NOMO-1 treated with DMSO at 0.1 percent for 48 hours (cell line): ENCODE results near the gene MVD.
A peak's percentile ranks its signal among the peaks of the same experiment; 100 is the strongest.
"Not testable (repeated sequence)": the region's sequence is repeated elsewhere in the genome, so short reads cannot be mapped to it uniquely, and the experiment has no call there.

ENCODE experiments used
- DNase-seq: peaks from one replicate; lab custom pipeline; 2025; ENCODE audit not compliant: unreplicated experiment; lab: John Stamatoyannopoulos, UW

MVD gene

DNA sequence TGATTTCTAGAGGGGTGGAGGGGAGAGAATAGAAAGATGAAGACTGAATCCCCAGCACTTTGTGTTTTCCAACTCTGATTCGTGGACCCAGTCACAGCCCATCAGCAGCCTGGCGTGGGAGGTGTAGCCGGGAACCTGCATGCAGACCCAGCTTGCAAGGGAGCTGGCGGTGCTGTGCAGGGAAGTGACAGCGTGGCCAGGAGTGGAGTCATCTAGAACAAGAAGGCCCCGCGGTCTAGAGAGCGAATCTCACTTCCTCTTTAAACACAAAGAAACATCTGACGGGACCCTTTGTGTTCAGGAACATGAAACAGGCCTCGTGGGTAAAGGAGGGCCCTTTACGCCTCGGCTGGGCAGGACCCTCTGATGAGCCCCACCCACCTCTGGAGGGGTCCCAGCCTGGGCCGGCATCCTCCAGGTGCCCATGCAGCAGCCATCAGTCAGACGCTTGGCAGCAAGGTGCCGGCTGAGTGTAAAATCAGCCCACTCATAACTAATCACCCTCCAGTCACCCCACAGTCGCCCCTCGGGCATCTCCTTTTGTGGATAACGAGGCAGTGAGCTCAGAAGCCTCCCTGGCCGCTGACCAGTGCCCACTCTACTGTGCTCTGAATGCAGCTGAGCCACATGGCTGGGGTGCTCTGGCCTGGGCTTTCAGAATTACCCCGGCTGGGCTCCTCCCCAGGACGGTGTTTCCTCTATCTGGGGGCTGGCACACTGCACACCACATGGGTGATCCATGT, 19.0 kb upstream of the MVD start:
- DNase-seq: peak; percentile 98

DNA sequence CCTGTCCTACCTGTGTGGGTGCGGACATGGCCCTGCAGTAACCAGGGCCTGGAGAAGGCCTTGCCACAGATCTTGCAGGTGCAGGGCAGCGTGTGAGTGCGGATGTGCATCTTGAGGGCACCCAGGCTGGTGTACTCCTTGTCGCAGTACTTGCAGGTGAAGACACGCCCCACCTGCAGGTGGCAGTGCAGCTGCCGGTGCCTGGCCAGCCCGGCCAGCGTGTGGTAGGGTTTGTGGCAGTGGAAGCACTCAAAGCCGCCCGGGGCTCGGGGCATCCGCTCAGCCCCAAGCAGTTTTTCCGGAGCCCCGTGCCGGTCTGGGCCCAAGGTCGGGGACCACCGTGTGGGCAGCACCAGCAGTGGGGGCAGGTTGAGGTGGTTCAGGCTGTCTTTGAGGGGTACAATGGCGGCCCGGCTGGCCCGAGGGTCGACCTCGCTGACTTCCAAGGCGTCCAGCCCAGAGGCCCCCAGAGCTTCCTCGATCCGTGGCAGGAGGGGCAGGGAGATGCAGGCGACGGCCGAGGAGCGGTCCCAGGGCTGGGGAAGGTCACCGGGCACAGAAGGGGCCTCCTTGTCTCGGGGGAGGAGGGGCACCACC, 18.3 kb upstream of the MVD start:
- peak; percentile 23 for DNase-seq

DNA sequence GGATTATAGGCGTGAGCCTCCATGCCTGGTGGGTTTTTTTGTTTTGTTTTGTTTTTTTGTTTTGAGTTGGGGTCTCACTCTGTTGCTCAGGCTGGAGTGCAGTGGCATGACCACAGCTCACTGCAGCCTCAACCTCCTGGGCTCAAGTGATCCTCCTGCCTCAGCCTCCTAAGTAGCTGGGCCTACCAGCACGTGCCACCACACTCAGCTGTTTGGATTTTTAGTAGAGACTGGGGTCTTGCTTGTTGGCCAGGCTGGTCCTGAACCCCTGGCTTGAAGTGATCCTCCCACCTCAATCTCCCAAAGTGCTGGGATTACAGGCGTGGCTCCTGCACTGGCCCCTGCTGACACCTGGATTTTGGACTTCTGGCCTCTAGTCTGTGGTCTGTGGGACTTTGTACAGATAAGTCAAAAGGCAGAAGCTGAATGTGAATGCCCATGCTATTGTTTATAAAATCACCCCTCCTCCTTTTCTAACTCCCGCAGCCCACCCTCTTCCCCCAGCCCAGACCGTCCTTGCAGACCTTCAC, 17.7 kb upstream of the MVD start:
- DNase-seq: no peak

DNA sequence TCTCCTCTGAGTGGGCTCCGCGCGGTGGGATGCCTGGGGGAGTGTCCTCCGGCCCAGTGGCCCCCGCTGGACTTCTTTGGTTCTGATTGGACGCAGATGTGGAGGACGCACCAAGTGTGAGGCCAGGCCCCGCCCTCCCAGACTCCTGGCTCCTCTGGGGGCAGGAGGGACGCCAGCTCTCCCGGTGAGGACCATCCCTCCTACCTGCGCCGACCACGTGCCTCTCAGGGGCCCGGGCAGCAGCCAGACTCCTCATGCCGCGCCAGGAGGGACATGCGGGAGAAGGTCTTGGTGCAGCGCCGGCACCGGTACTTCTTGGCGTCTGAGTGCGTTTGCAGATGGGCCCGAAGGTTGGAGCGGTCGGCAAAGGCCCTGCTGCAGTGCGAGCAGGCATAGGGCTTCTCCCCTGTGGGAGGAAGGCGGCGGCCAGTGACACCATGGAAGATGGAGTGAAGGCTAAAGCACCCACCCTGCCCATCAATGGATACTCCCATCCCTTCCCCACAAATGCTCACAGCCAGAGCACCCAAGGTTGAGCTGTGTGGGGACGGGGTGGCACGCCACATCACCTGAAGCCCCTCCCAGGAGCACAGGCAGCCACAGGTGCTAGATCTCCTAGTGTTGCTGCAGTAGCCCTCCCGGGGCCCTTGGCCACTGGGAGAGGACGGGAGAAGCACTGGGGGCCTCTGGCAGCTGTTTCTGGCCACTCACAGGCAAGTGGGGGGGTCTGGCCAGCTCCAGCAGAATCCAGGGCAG, 15.5 kb upstream of the MVD start:
- DNase-seq: no peak

DNA sequence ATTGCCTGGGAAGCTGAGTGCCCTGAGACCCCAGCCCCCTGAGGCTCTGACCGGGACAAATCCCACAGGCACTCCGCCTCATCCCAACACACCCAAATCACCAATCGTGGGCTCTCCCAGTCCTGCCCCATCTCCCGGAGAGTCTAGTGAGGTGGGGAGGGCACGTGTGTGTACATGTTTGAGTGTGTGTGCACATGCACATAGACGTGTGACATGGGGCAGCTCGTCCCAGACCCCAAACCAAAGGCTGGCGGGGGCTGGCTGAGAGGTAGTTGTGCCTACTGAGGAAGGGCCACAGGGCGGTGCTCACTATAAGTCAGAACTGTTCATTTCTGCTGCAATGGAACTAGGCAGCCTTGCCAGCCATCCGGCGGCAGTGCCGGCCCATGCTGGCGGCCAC, 14.8 kb upstream of the MVD start:
- DNase-seq: no peak

DNA sequence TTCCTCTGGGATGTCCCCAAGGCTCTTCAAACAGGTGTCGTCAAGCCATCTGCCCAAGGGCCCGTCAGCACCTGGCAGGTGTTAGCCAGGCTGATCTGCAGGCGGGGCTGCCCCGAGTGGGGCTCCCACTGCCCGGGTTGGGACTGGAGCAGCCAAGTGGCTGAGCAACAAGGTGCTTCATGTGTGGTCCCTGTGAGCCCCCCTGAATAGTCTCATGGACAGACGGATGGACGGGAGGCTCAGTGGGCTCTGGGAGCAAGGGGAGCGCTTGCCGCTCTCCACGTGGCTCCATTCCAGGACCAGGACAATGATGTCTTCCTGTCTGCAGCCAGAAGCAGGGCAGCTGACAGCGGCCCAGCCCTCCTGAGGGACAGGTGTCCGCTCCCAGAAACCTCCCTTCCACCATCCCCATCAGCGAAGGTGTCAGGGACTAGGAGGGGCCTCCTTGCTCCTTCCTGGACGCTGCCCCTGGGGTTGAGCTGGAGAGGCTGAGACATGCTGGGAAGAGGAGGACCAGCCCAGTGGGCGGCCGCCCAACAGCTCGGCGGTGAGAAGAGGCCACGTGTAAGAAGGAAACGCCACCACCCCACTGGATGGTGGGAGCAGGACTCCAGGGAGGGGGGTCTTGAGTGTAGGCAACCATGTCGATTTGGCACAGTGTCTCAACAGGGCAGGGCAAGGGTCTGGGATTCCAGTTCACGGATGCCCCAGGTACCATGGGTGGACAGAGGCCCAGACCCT, 13.8 kb upstream of the MVD start:
- no peak for DNase-seq

DNA sequence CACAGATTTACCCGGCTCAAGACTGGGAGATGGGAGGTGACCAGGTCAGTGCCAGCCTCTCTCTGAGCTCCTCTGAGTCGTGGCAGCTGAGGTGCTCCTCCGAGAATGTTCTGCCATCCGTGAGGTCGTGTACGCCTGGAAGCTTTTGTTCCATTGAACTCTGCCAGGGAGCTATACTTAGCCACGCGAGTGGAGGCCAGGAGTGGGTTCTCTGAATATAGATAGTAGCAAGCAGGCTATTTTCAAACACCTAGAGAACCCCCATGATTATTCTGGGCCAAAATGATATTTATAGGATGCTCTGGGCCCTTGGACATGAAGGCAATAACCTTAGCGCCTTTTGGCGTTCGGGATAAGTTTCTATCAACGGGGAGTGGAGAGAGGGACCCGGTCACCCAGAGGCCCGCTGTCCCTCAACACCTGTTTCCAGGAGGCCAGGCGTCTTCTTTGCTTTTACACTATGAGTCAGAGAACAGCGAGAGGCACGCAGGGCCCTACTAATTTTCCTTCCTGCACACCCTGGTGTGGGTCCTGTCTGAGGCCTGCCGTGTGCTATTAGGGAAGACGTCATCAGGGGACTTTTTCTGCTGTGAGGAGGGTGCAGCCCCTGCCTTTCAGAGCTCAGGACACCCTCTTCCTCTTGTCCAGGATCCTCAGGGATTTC, 11.0 kb upstream of the MVD start:
- no peak for DNase-seq

DNA sequence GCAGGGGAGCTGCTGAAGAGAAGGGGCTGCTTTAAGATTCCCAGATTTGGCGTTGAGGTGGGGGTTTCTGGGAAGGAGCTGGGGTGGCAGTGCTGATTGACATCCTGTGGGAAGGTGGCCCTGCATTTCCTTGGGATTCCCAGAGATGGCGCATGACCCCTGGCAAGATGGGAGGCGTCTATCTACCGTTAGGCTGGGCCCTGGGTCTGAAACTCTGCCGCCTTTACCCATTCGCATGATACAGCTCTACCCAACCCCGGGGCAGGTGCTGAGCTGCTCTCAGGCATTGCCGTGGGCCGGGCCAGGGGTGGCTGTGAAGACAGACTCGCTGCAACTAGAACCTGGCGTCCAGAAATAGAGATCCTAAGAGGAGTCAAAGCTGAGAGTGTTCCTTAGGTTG, 9.9 kb upstream of the MVD start:
- DNase-seq: no peak

DNA sequence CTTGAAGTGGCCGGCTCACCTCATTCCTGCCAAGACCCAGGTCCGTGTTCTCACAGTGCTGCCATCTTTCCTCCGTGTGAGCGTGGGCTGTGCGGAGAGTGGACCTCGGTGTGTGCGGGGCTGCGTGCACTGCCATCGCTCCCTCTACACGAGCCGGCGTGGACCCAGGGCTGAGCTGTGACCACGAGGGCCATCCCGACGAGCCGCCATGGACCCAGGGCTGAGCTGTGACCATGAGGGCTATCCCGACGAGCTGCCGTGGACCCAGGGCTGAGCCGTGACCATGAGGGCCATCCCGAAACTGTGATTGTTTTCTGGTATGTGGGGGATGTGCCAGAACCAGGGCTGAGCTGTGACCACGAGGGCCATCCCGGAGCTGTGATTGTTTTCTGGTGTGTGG, 8.9 kb upstream of the MVD start:
- DNase-seq: no peak

DNA sequence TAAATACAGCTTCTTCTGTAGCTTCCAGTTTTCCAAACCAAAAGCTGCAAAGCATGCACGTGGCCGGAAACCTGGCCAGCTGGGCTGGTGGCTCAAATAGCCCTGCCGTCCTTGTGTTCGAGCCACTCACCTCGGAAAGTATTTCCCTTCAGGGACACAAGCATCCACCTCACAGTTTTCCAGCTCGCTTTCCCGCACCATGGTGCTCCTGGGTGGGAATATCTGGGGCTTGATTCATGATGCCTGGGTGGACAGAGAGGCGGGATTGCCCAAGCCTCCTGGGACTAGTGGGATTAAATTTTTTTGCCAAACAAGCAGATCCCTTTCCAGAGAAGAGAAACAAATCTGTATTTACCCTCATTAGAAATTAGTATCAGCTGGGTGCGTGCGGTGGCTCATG, 7.1 kb upstream of the MVD start:
- DNase-seq: no peak

DNA sequence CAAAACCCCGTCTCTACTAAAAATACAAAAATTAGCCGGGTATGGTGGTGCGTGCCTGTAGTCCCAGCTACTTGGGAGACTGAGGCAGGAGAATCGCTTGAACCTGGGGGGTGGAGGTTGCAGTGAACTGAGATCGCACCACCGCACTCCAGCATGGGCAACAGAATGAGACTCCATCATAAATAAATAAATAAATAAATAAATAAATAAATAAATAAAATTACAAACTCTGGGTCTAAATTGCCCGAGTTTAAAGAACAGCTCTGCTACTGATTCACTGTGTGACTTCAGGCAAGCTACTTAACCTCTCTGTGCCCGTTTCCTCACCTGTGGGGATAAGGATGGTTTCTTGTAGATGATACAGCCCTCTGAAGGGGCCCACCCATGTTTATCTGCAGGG, 6.6 kb upstream of the MVD start:
- not testable (repeated sequence) for DNase-seq

DNA sequence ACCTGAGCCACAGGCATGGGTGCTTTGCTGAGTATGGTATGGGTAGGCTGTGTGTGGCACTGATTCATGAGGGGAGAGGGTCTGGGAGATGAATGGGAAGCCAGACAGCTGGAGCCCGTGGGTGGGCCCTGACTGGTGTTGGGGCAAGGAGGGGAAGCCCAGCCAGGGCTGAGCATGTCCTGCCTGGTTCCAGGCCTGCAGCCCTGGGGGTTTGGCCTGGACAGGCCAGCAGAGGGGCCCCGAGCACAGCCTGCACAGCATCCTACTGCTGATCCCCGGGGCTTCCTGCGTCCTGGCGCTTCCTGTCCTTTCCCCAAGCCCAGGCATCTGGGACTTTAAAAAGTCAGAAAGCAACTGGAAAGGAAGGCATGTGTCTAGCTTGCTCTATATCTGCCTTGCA, 4.6 kb upstream of the MVD start:
- no peak for DNase-seq

DNA sequence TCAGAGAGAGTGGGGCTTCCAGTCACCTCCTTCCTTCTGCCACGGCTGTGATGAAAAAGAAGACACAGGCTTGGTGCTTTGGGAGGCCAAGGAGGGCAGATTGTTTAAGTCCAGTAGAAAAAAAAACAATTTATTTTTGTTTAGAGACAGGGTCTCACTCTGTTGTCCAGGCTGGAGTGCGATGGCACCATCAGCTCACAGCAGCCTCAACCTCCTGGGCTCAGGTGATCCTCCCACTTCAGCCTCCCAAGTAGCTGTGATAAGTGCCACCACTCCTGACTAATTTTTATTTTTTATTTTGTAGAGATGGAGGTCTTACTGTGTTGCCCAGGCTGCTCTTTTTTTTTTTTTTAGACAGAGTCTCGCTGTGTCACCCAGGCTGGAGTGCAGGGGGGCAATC, 2.7 kb upstream of the MVD start:
- no peak for DNase-seq

DNA sequence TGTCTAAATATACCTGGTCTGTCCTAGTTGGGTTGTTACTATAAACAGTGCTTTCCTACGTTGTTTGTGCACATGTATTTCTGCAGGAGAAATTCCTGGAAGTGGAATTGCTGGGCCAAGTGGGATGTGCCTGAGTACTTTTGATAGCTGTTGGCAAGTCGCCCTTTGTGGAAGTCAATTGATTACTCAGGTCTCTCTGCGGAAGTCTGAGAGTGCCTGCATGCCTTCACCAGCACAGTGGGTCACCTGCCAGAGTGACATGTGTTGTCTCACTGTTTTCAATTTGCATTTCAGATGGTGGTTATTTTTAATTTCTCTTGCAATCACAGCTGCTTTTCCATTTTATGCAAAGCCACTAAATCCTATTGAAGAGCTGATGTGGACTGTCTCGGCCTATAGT, 2.3 kb upstream of the MVD start:
- DNase-seq: no peak

DNA sequence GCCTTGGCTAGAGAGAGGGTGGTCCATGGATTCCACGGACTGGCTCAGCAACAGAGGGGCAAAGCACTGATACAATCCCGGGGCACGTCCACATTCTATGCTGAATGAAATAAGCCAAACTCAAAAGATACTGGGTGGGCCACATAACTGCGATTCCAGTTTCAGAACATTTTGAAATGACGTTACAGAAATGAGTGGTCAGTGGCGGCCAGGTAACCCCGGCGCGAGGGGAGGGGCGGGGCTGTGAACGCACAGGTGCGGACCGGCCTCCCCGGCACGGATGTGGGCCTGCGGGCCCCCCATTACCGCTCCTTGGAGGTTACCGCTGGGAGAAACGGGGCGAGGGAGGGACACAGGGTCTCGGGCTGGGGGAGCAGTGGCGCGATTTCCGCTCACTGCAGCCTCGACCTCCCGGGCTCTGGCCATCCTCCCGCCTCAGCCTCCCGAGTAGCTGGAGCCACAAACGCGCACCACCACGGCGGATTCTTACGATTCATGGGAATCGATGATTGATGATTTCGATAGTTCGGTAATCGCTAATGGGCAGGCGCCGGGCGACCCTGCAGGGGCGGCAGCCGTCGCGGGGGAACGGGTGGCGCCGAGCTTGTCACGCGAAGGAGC, 559 bp downstream of the MVD start:
- DNase-seq: no peak

DNA sequence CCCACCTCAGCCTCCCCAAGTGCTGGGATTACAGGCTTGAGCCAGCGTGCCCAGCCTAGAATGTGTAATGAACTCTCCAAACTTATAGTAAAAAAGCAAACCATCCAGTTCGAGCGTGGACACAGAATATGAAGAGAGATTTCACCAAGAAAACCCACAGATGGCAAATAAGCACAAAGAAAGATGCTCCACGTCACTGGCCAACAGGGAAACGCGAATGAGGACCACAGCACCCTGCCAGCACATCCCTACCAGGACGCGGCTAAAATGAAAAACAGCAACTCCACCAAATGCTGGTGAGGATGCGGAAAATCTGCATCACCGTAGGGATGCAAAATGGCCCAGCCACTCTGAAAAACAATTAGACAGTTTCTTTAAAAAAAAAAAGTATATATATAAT, 1.4 kb downstream of the MVD start:
- no peak for DNase-seq

DNA sequence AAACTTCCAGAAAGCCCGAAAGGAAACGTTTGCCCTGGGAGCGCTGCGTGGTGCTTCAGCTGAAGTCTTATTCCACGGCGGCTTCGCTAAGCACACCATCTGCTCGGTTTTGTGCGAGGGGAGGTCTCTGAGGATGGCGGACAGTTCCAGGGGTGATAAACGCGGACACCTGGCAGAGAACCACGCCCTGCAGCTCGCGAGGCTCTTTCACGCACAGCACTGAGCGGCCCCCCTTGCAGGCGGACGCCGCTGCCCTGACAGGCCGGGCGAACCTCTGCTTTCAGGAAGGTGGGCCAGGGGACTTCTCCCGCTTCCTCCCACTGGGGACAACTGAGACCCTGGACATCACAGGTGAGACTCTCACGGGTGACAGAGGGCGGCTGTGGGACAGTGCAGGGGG, 3.7 kb downstream of the MVD start:
- DNase-seq: no peak

DNA sequence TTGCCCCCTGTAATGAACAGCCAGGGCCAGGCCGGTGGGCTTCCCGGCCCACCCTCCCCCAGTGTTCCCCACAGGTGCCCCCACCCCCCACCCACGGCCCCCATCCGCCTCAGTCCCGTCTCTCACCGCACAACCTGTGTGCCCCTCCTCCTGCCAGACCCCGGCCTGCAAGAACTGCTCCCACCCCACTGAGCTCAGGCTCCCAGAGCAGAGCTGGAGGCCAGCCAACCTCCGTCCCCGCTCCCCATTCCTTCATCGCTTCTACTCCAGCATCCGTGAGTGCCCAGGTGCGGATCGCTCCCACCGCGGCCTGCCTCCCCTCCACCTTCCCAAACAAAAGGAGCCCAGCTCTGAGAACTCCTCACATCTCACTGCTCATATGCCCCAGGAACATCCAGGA, 4.2 kb downstream of the MVD start:
- DNase-seq: no peak

DNA sequence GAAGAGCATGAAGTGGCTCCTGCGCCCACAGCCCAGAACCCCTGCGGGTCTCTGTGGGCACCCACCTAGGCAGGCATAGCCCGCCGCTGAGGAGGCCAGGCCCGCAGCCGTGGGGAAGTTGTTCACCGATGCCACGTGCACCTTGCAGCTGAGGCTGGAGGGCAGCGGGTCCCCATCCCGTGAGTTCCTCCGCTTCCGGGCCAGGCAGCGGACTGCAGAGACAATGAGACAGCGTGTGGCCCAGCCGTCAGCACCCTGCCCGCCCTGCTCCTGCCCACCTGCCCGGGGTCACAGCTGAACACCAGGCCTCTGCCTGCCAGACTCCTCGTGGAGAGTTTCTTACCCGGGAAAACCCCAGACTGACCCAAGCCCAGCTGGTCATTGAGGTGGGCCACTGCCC, 5.5 kb downstream of the MVD start:
- DNase-seq: no peak

DNA sequence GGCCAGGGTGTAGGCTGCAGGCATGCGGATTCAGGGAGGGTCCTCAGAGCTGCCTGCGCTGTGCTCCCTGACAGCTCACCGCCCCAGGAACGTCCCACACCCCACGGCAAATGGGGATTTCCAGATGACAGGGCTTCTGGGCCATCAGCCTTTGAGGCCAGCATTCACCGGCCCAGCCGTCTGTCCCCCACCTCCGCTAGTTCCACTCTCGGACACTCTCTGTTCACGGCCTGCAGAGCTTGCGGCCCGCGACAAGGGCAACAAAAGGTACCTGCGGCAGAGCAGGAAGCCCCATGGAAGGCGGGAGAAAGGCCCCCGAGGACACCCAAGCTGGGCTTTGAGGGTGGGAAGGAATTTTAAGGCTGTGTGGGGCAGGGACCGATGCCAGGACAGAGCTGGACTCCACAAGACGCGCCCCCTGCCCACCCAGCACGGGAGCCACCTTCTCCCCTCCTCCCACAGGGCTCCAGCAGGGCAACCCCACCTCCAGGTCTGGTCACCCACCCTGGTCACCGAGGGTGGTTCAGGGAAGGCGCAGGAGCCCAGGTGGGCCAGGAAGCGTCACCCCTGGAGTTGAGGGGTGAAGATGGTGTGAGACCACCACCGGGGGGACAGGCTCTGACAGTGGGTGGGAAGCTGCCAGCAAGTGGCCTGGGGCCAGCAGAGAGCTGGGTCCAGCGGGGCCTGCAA, 6.5 kb downstream of the MVD start:
- no peak for DNase-seq
